Astrocyte of the spinal cord (primary cell): ENCODE data around the gene CSGALNACT2.
"Not testable (repeated sequence)": the region's sequence is repeated elsewhere in the genome, so short reads cannot be mapped to it uniquely, and the experiment has no call there.

Experiments used
- DNase-seq: peaks from one replicate; pipeline ENCODE4 v3.0.0; 2011; ENCODE audit warnings: low read depth, low spot score
- H3K4me3 ChIP-seq: 2 replicates; pipeline ENCODE4 v1.5.1; 2011; ENCODE audit warnings: low read depth, mild to moderate bottlenecking, low read length, moderate library complexity
- CTCF ChIP-seq: IDR thresholded peaks from 2 replicates; pipeline ENCODE4 v1.5.1; 2012; ENCODE audit warnings: low read depth, mild to moderate bottlenecking, low read length, inconsistent platforms
- in situ Hi-C: cut with HindIII; loops from 2 replicates; pipeline ENCODE4 v1.10.0; 2017; ENCODE audit warnings: low sequenced_read_pairs

The CSGALNACT2 gene

GRCh38 chr10:43141421-43141820 lies 3.2 kb downstream of the CSGALNACT2 start:
- TF ChIP-seq CTCF: no peak
- in situ Hi-C loops: no loop called here
- no peak for DNase-seq
- H3K4me3 ChIP-seq: no peak overlapping the region

- in situ Hi-C loops: no loop called here
- DNase-seq: no peak
- H3K4me3 ChIP-seq: no peak overlapping the region
- no peak for TF ChIP-seq CTCF
These were observed 7.1 kb downstream of the CSGALNACT2 start for GRCh38 chr10:43145311-43145710.

GRCh38 chr10:43145936-43146335 lies 7.7 kb downstream of the CSGALNACT2 start:
- H3K4me3 ChIP-seq, in situ Hi-C loops, DNase-seq: not testable (repeated sequence)

GRCh38 chr10:43151371-43151770 lies 13.1 kb downstream of the CSGALNACT2 start:
- in situ Hi-C loops: no loop called here
- no peak for DNase-seq
- no peak overlapping the region for H3K4me3 ChIP-seq
- no peak for TF ChIP-seq CTCF

- in situ Hi-C loops: no loop called here
- no peak overlapping the region for H3K4me3 ChIP-seq
- no peak for TF ChIP-seq CTCF
- no peak for DNase-seq
These were observed 15.7 kb downstream of the CSGALNACT2 start for GRCh38 chr10:43153901-43154300.

- TF ChIP-seq CTCF: no peak
- H3K4me3 ChIP-seq: no peak overlapping the region
- in situ Hi-C loops: no loop called here
- no peak for DNase-seq
These were observed 17.0 kb downstream of the CSGALNACT2 start for GRCh38 chr10:43155221-43155620.

GRCh38 chr10:43155741-43156140 lies 17.5 kb downstream of the CSGALNACT2 start:
- H3K4me3 ChIP-seq: no peak overlapping the region
- in situ Hi-C loops: no loop called here

More at GRCh38 chr10:43155741-43156140, 17.5 kb downstream of the CSGALNACT2 start:
- no peak for DNase-seq
- TF ChIP-seq CTCF: no peak
